Loucy (cell line): ENCODE results near the gene THADA.

Source experiments
- H2AFZ ChIP-seq: fragments of 200-600 bp; sonication (generic); 2 replicates; pipeline ENCODE4 v1.6.0; 2016; ENCODE audit warnings: antibody characterized with exemption, mild to moderate bottlenecking, low read length, moderate library complexity
- H3F3A ChIP-seq: fragments of 200-600 bp; 2 replicates; pipeline ENCODE4 v1.6.0; 2016; ENCODE audit warnings: antibody characterized with exemption, low read depth, mild to moderate bottlenecking
- H3K27me3 ChIP-seq: fragments of 200-600 bp; sonication (generic); 2 replicates; pipeline ENCODE4 v1.6.1; 2014; ENCODE audit warnings: low read length, mild to moderate bottlenecking; ENCODE audit not compliant: insufficient read depth, poor library complexity, severe bottlenecking
- H3K36me3 ChIP-seq: fragments of 200-600 bp; sonication (generic); 2 replicates; pipeline ENCODE4 v1.6.1; 2016; ENCODE audit warnings: low read length; ENCODE audit not compliant: insufficient read depth
- H3K4me1 ChIP-seq: fragments of 200-600 bp; sonication (generic); 2 replicates; pipeline ENCODE4 v1.5.1; 2014; ENCODE audit warnings: low read length, mild to moderate bottlenecking; ENCODE audit not compliant: insufficient read depth, poor library complexity, severe bottlenecking
- H3K4me2 ChIP-seq: fragments of 200-600 bp; sonication (generic); 2 replicates; pipeline ENCODE4 v1.6.0; 2014; ENCODE audit warnings: antibody characterized with exemption, low read length, low read depth, mild to moderate bottlenecking; ENCODE audit not compliant: poor library complexity, severe bottlenecking
- H3K4me3 ChIP-seq: fragments of 200-600 bp; sonication (generic); 2 replicates; pipeline ENCODE4 v1.5.1; 2014; ENCODE audit warnings: low read length, mild to moderate bottlenecking, mixed read lengths; ENCODE audit not compliant: poor library complexity, severe bottlenecking
- H3K79me2 ChIP-seq: fragments of 200-600 bp; sonication (generic); 2 replicates; pipeline ENCODE4 v1.6.1; 2014; ENCODE audit warnings: low read length; ENCODE audit not compliant: insufficient read depth
- H3K9ac ChIP-seq: fragments of 200-600 bp; sonication (generic); 2 replicates; pipeline ENCODE4 v1.6.0; 2014; ENCODE audit warnings: mild to moderate bottlenecking, low read depth, low read length, moderate library complexity; ENCODE audit not compliant: poor library complexity, severe bottlenecking
- H3K9me2 ChIP-seq: fragments of 200-600 bp; sonication (generic); replicated peaks from 2 replicates; pipeline ENCODE4 v1.6.1; 2016; ENCODE audit warnings: low read depth, low read length, mixed read lengths
- H3K9me3 ChIP-seq: fragments of 200-600 bp; sonication (generic); 2 replicates; pipeline ENCODE4 v1.6.1; 2014; ENCODE audit warnings: mild to moderate bottlenecking, antibody characterized with exemption, low read length, low read depth; ENCODE audit not compliant: insufficient read depth
- H4K20me1 ChIP-seq: fragments of 200-600 bp; sonication (generic); 2 replicates; pipeline ENCODE4 v1.6.0; 2014; ENCODE audit warnings: antibody characterized with exemption, low read length, mild to moderate bottlenecking; ENCODE audit not compliant: insufficient read depth, poor library complexity, severe bottlenecking
- EZH2phosphoT487 ChIP-seq: fragments of 200-600 bp; IDR thresholded peaks from 2 replicates; pipeline ENCODE4 v1.6.1; 2018; ENCODE audit warnings: antibody characterized with exemption, mild to moderate bottlenecking, moderate library complexity, borderline replicate concordance
- TF ChIP-seq, protein P1 (sequence below): fragments of 200-600 bp; sonication (generic); conservative IDR thresholded peaks from 2 replicates; pipeline ENCODE4 v1.5.1; 2014; ENCODE audit warnings: mild to moderate bottlenecking, antibody characterized with exemption, low read length

The THADA gene

DNA sequence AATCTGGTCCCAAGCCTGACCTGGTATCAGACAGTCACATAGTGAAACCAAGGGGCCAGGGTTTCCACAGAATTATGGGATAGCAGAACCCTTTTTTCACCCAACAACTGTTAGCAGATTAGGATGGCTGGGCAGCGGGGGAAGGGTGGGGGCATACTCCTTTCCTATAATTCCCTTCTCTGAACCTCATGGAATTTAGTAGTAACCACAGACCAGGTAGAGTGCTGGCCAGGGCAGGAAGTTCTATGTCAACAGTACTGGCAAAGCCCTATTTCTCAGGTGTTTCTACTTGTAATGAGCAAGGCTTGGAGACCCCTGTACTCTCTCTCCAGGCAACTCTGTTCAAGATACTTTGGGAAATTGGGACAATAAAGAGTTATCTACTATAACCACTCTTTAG lies 174.6 kb downstream of the THADA start:
- Histone ChIP-seq H3K27me3 (no peaks in the 10 kb centered on the region), H3K4me1 (peaks cover 30% of the 10 kb centered on the region), H3K9me3 (no peaks in the 10 kb centered on the region), H2AFZ (no peak overlapping the region), H3K36me3 (no peaks in the 10 kb centered on the region), H4K20me1 (no peaks in the 10 kb centered on the region), H3K4me2 (no peak overlapping the region), H3K4me3 (no peak overlapping the region), H3K79me2 (no peaks in the 10 kb centered on the region), H3K9me2 (no peaks in the 10 kb centered on the region), H3F3A (peaks cover 5% of the 10 kb centered on the region; the same call in 1 of the 2 replicates), H3K9ac (no peak overlapping the region)
- no peak for TF ChIP-seq EZH2phosphoT487
- TF ChIP-seq, protein P1, sequence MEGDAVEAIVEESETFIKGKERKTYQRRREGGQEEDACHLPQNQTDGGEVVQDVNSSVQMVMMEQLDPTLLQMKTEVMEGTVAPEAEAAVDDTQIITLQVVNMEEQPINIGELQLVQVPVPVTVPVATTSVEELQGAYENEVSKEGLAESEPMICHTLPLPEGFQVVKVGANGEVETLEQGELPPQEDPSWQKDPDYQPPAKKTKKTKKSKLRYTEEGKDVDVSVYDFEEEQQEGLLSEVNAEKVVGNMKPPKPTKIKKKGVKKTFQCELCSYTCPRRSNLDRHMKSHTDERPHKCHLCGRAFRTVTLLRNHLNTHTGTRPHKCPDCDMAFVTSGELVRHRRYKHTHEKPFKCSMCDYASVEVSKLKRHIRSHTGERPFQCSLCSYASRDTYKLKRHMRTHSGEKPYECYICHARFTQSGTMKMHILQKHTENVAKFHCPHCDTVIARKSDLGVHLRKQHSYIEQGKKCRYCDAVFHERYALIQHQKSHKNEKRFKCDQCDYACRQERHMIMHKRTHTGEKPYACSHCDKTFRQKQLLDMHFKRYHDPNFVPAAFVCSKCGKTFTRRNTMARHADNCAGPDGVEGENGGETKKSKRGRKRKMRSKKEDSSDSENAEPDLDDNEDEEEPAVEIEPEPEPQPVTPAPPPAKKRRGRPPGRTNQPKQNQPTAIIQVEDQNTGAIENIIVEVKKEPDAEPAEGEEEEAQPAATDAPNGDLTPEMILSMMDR = no peak

DNA sequence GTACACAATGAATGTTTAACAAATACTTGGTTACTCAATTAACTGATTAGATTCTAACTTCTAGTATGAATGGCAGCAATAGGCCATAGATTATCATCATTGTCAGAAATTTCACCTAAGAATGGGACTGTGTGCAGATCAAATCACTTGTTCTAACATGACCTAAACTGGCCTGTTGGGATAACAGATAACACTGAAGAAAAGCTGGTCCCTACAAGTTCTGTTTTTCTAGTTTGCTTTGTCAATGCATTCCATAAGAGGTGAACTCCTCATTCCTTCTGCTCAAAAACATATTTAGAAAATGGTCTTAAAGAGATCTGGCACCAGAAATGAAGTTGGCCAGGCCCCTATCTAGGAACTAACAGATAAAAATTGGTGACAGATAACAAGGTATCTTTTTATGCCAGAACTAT lies 175.4 kb downstream of the THADA start:
- no peaks in the 10 kb centered on the region for H3K27me3 ChIP-seq
- peaks cover 22% of the 10 kb centered on the region for H3K4me1 ChIP-seq
- H3K9me2 ChIP-seq = no peaks in the 10 kb centered on the region
- no peak overlapping the region for H2AFZ ChIP-seq
- H3K4me3 ChIP-seq = no peak overlapping the region
- TF ChIP-seq, protein P1 = no peak
- no peak for TF ChIP-seq EZH2phosphoT487
- H3K9me3 ChIP-seq = no peaks in the 10 kb centered on the region
- no peaks in the 10 kb centered on the region for H3K79me2 ChIP-seq
- H3K9ac ChIP-seq = no peak overlapping the region
- H3F3A ChIP-seq = no peaks in the 10 kb centered on the region
- H3K36me3 ChIP-seq = no peaks in the 10 kb centered on the region
- no peak overlapping the region for H3K4me2 ChIP-seq
- no peaks in the 10 kb centered on the region for H4K20me1 ChIP-seq

DNA sequence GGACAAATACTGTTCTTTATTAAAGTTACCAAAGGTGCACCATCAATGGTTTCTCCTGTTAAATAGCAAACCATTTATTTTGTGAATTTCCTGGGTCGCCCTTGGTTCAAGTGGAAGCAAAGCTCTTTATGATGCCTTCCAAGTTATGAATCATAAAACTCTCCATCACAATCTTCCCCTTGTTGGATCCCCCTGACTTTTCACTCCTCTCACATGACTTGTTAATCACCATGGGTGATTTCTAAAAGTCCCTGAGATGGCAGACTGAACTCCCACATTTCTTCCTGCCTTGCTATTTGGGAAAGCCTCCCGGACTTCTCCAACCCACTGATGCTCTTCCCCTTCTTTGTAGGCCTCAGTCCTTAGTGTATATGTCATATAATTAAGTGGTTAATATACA lies 176.0 kb downstream of the THADA start:
- no peaks in the 10 kb centered on the region for H3F3A ChIP-seq
- no peaks in the 10 kb centered on the region for H3K27me3 ChIP-seq
- peaks cover 17% of the 10 kb centered on the region for H3K4me1 ChIP-seq
- no peak overlapping the region for H2AFZ ChIP-seq
- H3K9ac ChIP-seq = no peak overlapping the region
- no peak for TF ChIP-seq EZH2phosphoT487
- TF ChIP-seq, protein P1 = no peak
- H3K4me3 ChIP-seq = no peak overlapping the region
- H3K9me3 ChIP-seq = no peaks in the 10 kb centered on the region
- no peaks in the 10 kb centered on the region for H3K79me2 ChIP-seq
- no peaks in the 10 kb centered on the region for H4K20me1 ChIP-seq
- no peak overlapping the region for H3K4me2 ChIP-seq
- H3K36me3 ChIP-seq = no peaks in the 10 kb centered on the region
- H3K9me2 ChIP-seq = no peaks in the 10 kb centered on the region
